Caco-2 (cell line): Measurements from ENCODE around the gene MTAP. TPM values are rescaled to one million over a fixed set of nuclear protein-coding genes. Genes with fewer than 3 reads are reported as not detected.

ENCODE experiments used
- BruUV-seq: library from RNA; stranded (reverse); fragments of 400-500 nt; replicated peaks from 2 replicates; lab custom pipeline; 2021; lab: Mats Ljungman, UMichigan
- CTCF ChIA-PET: fragments of 300-600 bp; sonication (Branson Sonifier 250); formaldehyde crosslinking; loops from one replicate; lab custom pipeline; 2022; ENCODE audit warnings: antibody characterized with exemption; lab: Charles Lee
- POLR2A ChIA-PET: fragments of 300-600 bp; sonication (Branson Sonifier 250); formaldehyde crosslinking; loops from one replicate; lab custom pipeline; 2022; ENCODE audit warnings: antibody characterized with exemption; lab: Charles Lee
- DNase-seq, 2 experiments: peaks; one replicate each; pipeline versions ENCODE4 v3.0.0 to v3.0.0-alpha.2; 2020 to 2022
- H3K27me3 ChIP-seq: replicated peaks from 2 replicates; pipeline ENCODE4 v1.6.0; 2011; ENCODE audit warnings: low read length; ENCODE audit not compliant: control insufficient read depth, insufficient read depth
- H3K36me3 ChIP-seq: 2 replicates; pipeline ENCODE4 v1.5.1; 2011; ENCODE audit warnings: low read length; ENCODE audit not compliant: control insufficient read depth, insufficient read depth
- H3K4me1 ChIP-seq: fragments of 250-450 bp; sonication (Bioruptor Pico); 2 replicates; pipeline ENCODE4 v1.5.1; 2020; ENCODE audit warnings: mild to moderate bottlenecking
- H3K4me3 ChIP-seq: 2 replicates; pipeline ENCODE4 v1.5.1; 2011; ENCODE audit warnings: low read depth, mild to moderate bottlenecking, control low read depth, low read length
- H3K9me3 ChIP-seq: fragments of 250-450 bp; sonication (Bioruptor Pico); 2 replicates; pipeline ENCODE4 v1.5.1; 2020; ENCODE audit warnings: mild to moderate bottlenecking, moderate library complexity
- H3K27ac Mint-ChIP-seq: one replicate; pipeline ENCODE4 v1.8.0; 2022; ENCODE audit warnings: mixed read lengths; ENCODE audit not compliant: unreplicated experiment
- H3K27me3 Mint-ChIP-seq: one replicate; pipeline ENCODE4 v1.8.0; 2022; ENCODE audit warnings: mixed read lengths; ENCODE audit not compliant: insufficient read depth, unreplicated experiment
- H3K36me3 Mint-ChIP-seq: one replicate; pipeline ENCODE4 v1.8.0; 2022; ENCODE audit warnings: mild to moderate bottlenecking, mixed read lengths; ENCODE audit not compliant: insufficient read depth, unreplicated experiment
- H3K4me1 Mint-ChIP-seq: one replicate; pipeline ENCODE4 v1.8.0; 2022; ENCODE audit warnings: low read depth, mixed read lengths; ENCODE audit not compliant: unreplicated experiment
- H3K4me3 Mint-ChIP-seq: one replicate; pipeline ENCODE4 v1.8.0; 2022; ENCODE audit warnings: mild to moderate bottlenecking, moderate library complexity, mixed read lengths; ENCODE audit not compliant: unreplicated experiment
- H3K9me3 Mint-ChIP-seq: one replicate; pipeline ENCODE4 v1.8.0; 2022; ENCODE audit warnings: mixed read lengths; ENCODE audit not compliant: unreplicated experiment
- intact Hi-C: fragments of 100-400 bp; cut with micrococcal nuclease; formaldehyde crosslinking; loops from one replicate; pipeline ENCODE4 v1.10.0; 2022; ENCODE audit not compliant: unreplicated experiment
- total RNA-seq: library from RNA; stranded (reverse); gene quantifications from 2 replicates; pipeline ENCODE4 v1.2.3, GENCODE V29; 2022
- TF ChIP-seq, protein P1 (sequence below), 2 experiments: fragments of 200-600 bp in 1 of 2; IDR thresholded peaks; 1 replicate in 1 of 2; 2 replicates in 1 of 2; pipeline versions ENCODE4 v1.5.1 to v1.8.0; 2011 to 2022; ENCODE audit warnings: antibody characterized with exemption in 1 of 2, control low read depth in 1 of 2, inconsistent platforms in 1 of 2, low read depth in 1 of 2, low read length in 1 of 2, mild to moderate bottlenecking in 1 of 2, moderate library complexity in 1 of 2; ENCODE audit not compliant: insufficient read depth in 1 of 2, severe bottlenecking in 1 of 2, unreplicated experiment in 1 of 2

MTAP gene
- total RNA-seq, 1 experiment from 2014 or later = 53.3 TPM

DNA sequence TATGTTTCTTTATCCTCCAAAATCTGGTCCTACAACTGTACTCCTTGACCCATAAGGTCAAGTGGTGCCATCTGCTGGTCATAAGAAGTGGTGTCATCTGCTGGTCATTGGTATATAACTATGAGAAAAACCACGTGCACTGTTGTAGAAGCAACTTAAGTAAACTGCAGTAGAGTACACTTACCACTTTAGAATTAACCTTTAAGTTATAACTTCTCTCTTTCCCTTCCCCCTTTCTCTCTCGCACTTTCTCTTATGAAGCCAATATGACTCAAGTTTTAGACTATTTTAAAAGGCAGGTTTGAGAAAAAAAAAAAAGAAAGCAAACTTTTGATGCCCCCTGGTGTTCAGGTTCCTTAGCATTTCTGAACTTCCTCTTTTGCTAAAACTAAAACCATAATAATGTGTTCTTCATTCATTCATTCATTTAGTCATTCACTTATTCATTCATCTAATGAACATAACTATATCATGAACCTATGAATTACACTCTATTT, 12.8 kb upstream of the MTAP start:
- no peaks in the 10 kb centered on the region for H3K9me3 Mint-ChIP-seq
- TF ChIP-seq, protein P1, sequence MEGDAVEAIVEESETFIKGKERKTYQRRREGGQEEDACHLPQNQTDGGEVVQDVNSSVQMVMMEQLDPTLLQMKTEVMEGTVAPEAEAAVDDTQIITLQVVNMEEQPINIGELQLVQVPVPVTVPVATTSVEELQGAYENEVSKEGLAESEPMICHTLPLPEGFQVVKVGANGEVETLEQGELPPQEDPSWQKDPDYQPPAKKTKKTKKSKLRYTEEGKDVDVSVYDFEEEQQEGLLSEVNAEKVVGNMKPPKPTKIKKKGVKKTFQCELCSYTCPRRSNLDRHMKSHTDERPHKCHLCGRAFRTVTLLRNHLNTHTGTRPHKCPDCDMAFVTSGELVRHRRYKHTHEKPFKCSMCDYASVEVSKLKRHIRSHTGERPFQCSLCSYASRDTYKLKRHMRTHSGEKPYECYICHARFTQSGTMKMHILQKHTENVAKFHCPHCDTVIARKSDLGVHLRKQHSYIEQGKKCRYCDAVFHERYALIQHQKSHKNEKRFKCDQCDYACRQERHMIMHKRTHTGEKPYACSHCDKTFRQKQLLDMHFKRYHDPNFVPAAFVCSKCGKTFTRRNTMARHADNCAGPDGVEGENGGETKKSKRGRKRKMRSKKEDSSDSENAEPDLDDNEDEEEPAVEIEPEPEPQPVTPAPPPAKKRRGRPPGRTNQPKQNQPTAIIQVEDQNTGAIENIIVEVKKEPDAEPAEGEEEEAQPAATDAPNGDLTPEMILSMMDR (IDR thresholded peaks at IDR 0.05; ENCODE audit: insufficient read depth in 1 of 2, low read depth in 1 of 2, low read length in 1 of 2, severe bottlenecking in 1 of 2, unreplicated experiment in 1 of 2) = peak; percentile 50 to 59
- Histone ChIP-seq H3K36me3 (no peaks in the 10 kb centered on the region), H3K4me3 (peak overlapping the region; percentile 12; the same call in 1 of the 2 replicates), H3K9me3 (no peaks in the 10 kb centered on the region), H3K27me3 (no peaks in the 10 kb centered on the region), H3K4me1 (peaks cover 18% of the 10 kb centered on the region)
- H3K27ac Mint-ChIP-seq = no peak overlapping the region
- peak overlapping the region; percentile 61 for H3K4me3 Mint-ChIP-seq
- no peaks in the 10 kb centered on the region for H3K36me3 Mint-ChIP-seq
- no TSS peak for BruUV-seq
- peak; percentile 66 to 67 for DNase-seq
- no peaks in the 10 kb centered on the region for H3K27me3 Mint-ChIP-seq
- ChIA-PET CTCF (interaction anchor here (0.7 to 1.7 kb wide), 4 partner anchors 80 to 463 kb away, joined by 3 to 10 read pairs (median 6); no protein-coding TSS in a partner anchor), POLR2A (no interaction called here)
- peaks cover 14% of the 10 kb centered on the region for H3K4me1 Mint-ChIP-seq
- intact Hi-C loops = loop anchor here (1.0 to 5.0 kb wide), 10 partner anchors 80 to 635 kb away; partner anchors contain the start of gene KLHL9

DNA sequence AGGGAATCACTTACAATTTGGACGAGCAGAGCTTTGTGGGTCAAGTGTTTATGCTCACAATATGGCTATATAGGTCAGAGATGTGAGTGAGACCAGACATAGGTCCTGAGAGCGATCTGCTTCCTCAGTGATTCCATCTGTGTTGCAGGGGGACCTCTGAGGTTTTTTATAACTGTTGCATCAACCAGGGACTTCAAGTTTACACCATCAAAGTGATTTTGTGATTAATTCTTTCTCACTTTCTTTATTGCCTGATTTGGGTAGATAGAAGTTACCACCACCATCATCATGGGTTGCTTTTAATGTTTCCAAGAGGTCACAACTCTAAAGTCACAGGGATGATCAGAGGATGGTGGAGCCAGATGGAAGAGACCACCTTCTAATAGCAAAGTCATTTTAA, 7.0 kb upstream of the MTAP start:
- Histone ChIP-seq H3K36me3 (no peaks in the 10 kb centered on the region), H3K4me1 (no peaks in the 10 kb centered on the region), H3K27me3 (no peaks in the 10 kb centered on the region), H3K9me3 (no peaks in the 10 kb centered on the region), H3K4me3 (no peak overlapping the region)
- Mint-ChIP-seq H3K4me3 (no peak overlapping the region), H3K27me3 (peaks cover 3% of the 10 kb centered on the region), H3K36me3 (no peaks in the 10 kb centered on the region), H3K4me1 (peaks cover 8% of the 10 kb centered on the region), H3K9me3 (no peaks in the 10 kb centered on the region), H3K27ac (no peak overlapping the region)
- DNase-seq = no peak
- ChIA-PET CTCF (no interaction called here), POLR2A (no interaction called here)
- no TSS peak for BruUV-seq
- TF ChIP-seq, protein P1 (IDR thresholded peaks at IDR 0.05; ENCODE audit: insufficient read depth in 1 of 2, low read depth in 1 of 2, low read length in 1 of 2, severe bottlenecking in 1 of 2, unreplicated experiment in 1 of 2) = no peak
- intact Hi-C loops = no loop called here

- Mint-ChIP-seq H3K4me3 (no peak overlapping the region), H3K9me3 (no peaks in the 10 kb centered on the region), H3K27me3 (peaks cover 3% of the 10 kb centered on the region), H3K4me1 (peaks cover 8% of the 10 kb centered on the region), H3K36me3 (no peaks in the 10 kb centered on the region), H3K27ac (no peak overlapping the region)
- TF ChIP-seq, protein P1 (IDR thresholded peaks at IDR 0.05; ENCODE audit: insufficient read depth in 1 of 2, low read depth in 1 of 2, low read length in 1 of 2, severe bottlenecking in 1 of 2, unreplicated experiment in 1 of 2) = no peak
- BruUV-seq = no TSS peak
- no peaks in the 10 kb centered on the region for H3K9me3 ChIP-seq
- no peak overlapping the region for H3K4me3 ChIP-seq
- POLR2A ChIA-PET = no interaction called here
- no peaks in the 10 kb centered on the region for H3K36me3 ChIP-seq
- H3K4me1 ChIP-seq = no peaks in the 10 kb centered on the region
- CTCF ChIA-PET = interaction anchor here (0.7 kb wide), 1 partner anchor 323 kb away, joined by 3 read pairs; no protein-coding TSS in a partner anchor
- no peaks in the 10 kb centered on the region for H3K27me3 ChIP-seq
- DNase-seq = no peak
- intact Hi-C loops = no loop called here
Observed at GRCh38 chr9:21796768-21797167, 5.7 kb upstream of the MTAP start.
